K562 (cell line): ENCODE results near the gene TMEFF2. TPM values are rescaled to one million over a fixed set of nuclear protein-coding genes. Genes with fewer than 3 reads are reported as not detected.

Experiments
- ATAC-seq: fragments of 200-7000 bp; cut with Tn5 transposase; 3 replicates; pipeline ENCODE4 v1.9.1; 2020; ENCODE audit warnings: moderate library complexity
- BruUV-seq: library from RNA; stranded (reverse); fragments of 400-500 nt; replicated peaks from 2 replicates; lab custom pipeline; 2021; lab: Mats Ljungman, UMichigan
- CTCF ChIA-PET: fragments of 300-600 bp; formaldehyde crosslinking; extraction: SDS; loops from one replicate; lab custom pipeline; 2021; ENCODE audit warnings: low intra/inter-chr PET ratio; lab: Yijun Ruan, JAX
- POLR2A ChIA-PET: fragments of 300-600, 350-650 bp; sonication (Branson Sonifier 250); formaldehyde crosslinking; extraction: SDS; loops from one replicate; lab custom pipeline; 2021; ENCODE audit warnings: antibody characterized with exemption, inconsistent platforms; lab: Yijun Ruan, JAX
- DNase-seq, 4 experiments: peaks; one replicate each; pipeline versions ENCODE4 v3.0.0 to v3.0.0-alpha.2; 2011 to 2018; ENCODE audit warnings: low spot score in 3 of 4, mixed read lengths in 3 of 4; ENCODE audit errors: extremely low read depth in 1 of 4
- FAIRE-seq: peaks from 2 replicates; lab custom pipeline; 2011; peaks lifted over from hg19 to GRCh38; lab: Jason Lieb, UNC
- H2AFZ ChIP-seq: 2 replicates; pipeline ENCODE4 v1.6.0; 2011; ENCODE audit warnings: low read depth, low read length, control low read depth, inconsistent platforms
- H3K27ac ChIP-seq: fragments of 200-600 bp; 3 replicates; pipeline ENCODE4 v1.8.0; 2011; ENCODE audit warnings: low read depth, mild to moderate bottlenecking, control low read depth, inconsistent platforms, low read length, moderate library complexity, mixed read lengths; ENCODE audit errors: extremely low read depth
- H3K27me3 ChIP-seq, 2 experiments: fragments of 300-600 bp in 1 of 2; 2 replicates in 1 of 2; 3 replicates in 1 of 2; pipeline versions ENCODE4 v1.6.0 to v1.8.0; 2011; ENCODE audit warnings: inconsistent platforms in 2 of 2, low read length in 2 of 2, mild to moderate bottlenecking in 1 of 2, mixed read lengths in 1 of 2, moderate library complexity in 1 of 2; ENCODE audit not compliant: control insufficient read depth in 2 of 2, insufficient read depth in 2 of 2
- H3K36me3 ChIP-seq: fragments of 300-600 bp; 3 replicates; pipeline ENCODE4 v1.8.0; 2011; ENCODE audit warnings: mild to moderate bottlenecking, low read length, inconsistent platforms; ENCODE audit not compliant: control insufficient read depth, insufficient read depth
- H3K4me1 ChIP-seq, 2 experiments: fragments of 200-600 bp in 1 of 2; replicated peaks in 1 of 2; 2 replicates in 1 of 2; 3 replicates in 1 of 2; pipeline versions ENCODE4 v1.5.1 to v1.8.0; 2011; ENCODE audit warnings: inconsistent platforms in 2 of 2, low read length in 2 of 2, mild to moderate bottlenecking in 1 of 2, mixed read lengths in 1 of 2, moderate library complexity in 1 of 2; ENCODE audit not compliant: control insufficient read depth in 2 of 2, insufficient read depth in 2 of 2
- H3K4me2 ChIP-seq: 2 replicates; pipeline ENCODE4 v1.6.1; 2011; ENCODE audit warnings: low read length, control low read depth, inconsistent platforms, mixed read lengths; ENCODE audit not compliant: insufficient read depth
- H3K4me3 ChIP-seq: fragments of 200-600 bp; sonication (generic), shearing (Covaris generic); 2 replicates; pipeline ENCODE4 v1.5.1; 2016; ENCODE audit warnings: control low read depth, inconsistent platforms
- H3K79me2 ChIP-seq: fragments of 200-600 bp; 3 replicates; pipeline ENCODE4 v1.8.0; 2011; ENCODE audit warnings: low read length, inconsistent platforms; ENCODE audit not compliant: control insufficient read depth, insufficient read depth
- H3K9ac ChIP-seq, 2 experiments: 2 replicates each; pipeline versions ENCODE4 v1.6.0 to v1.6.1; 2011; ENCODE audit warnings: low read depth in 2 of 2, low read length in 2 of 2, control low read depth in 1 of 2, inconsistent platforms in 1 of 2, mild to moderate bottlenecking in 1 of 2, mixed read lengths in 1 of 2; ENCODE audit not compliant: insufficient read depth in 1 of 2
- H3K9me1 ChIP-seq: one replicate; pipeline ENCODE4 v1.6.0; 2011; ENCODE audit warnings: inconsistent platforms, mild to moderate bottlenecking, low read length, moderate library complexity; ENCODE audit not compliant: control insufficient read depth, insufficient read depth
- H3K9me3 ChIP-seq: replicated peaks from 2 replicates; pipeline ENCODE4 v1.5.1; 2011; ENCODE audit warnings: low read depth, low read length, inconsistent platforms; ENCODE audit not compliant: control insufficient read depth, insufficient read depth
- H4K20me1 ChIP-seq: replicated peaks from 2 replicates; pipeline ENCODE4 v1.6.1; 2011; ENCODE audit warnings: low read length, inconsistent platforms, mixed read lengths; ENCODE audit not compliant: control insufficient read depth, insufficient read depth
- DPF2 ChIP-seq: fragments of 450-650 bp; IDR thresholded peaks from 2 replicates; pipeline ENCODE4 v1.6.1; 2016
- EGR1 ChIP-seq: fragments of 450-650 bp; conservative IDR thresholded peaks from 2 replicates; pipeline ENCODE4 v1.6.1; 2017; ENCODE audit warnings: mild to moderate bottlenecking
- FOXA3 ChIP-seq, 2 experiments: fragments of 450-650 bp in 1 of 2; sonication (generic) in 1 of 2; formaldehyde crosslinking; IDR thresholded peaks in 1 of 2; conservative IDR thresholded peaks in 1 of 2; 2 replicates each; pipeline versions ENCODE4 v1.4.0 to v1.8.0; 2020 to 2022; ENCODE audit warnings: mild to moderate bottlenecking in 2 of 2, missing genetic modification reagents in 1 of 2
- HMG20A ChIP-seq: fragments of 450-650 bp; formaldehyde crosslinking; conservative IDR thresholded peaks from 2 replicates; pipeline ENCODE4 v1.4.0; 2020; ENCODE audit warnings: mild to moderate bottlenecking, mixed read lengths
- ZNF431 ChIP-seq: sonication (generic); formaldehyde crosslinking; IDR thresholded peaks from 2 replicates; pipeline ENCODE4 v1.8.0; 2022; ENCODE audit warnings: mild to moderate bottlenecking, missing genetic modification reagents
- WGBS: fragments of 100-300 bp; shearing (Covaris generic); methylation state at CpG from one replicate; pipeline ENCODE4 v1.1.6; 2016; ENCODE audit warnings: low coverage, mixed read lengths; ENCODE audit not compliant: insufficient coverage; ENCODE audit errors: missing lambda C conversion rate; 5-methylcytosine and 5-hydroxymethylcytosine counted together
- in situ Hi-C: fragments of 300-500 bp; cut with MboI; formaldehyde crosslinking; loops from 4 replicates; pipeline ENCODE4 v1.15.0; 2018; ENCODE audit warnings: inconsistent platforms, mixed read lengths
- intact Hi-C: fragments of 100-400 bp; cut with micrococcal nuclease; formaldehyde crosslinking; loops from 2 replicates; pipeline ENCODE4 v1.14.2; 2022
- polyA plus RNA-seq, 8 experiments: library from polyadenylated mRNA; depleted of rRNA in 4 of 8; stranded (reverse) in 5 of 8; unstranded in 3 of 8; fragments of >200 nt; fragmentation: Nextera tagmentation in 2 of 8; fragmentation: Illumina TruSeq in 1 of 8; extraction: Ambion mirVana in 2 of 8; extraction: Trizol in 1 of 8; gene quantifications; 2 replicates each; pipeline versions ENCODE4 v1.2.1 to v1.2.3, GENCODE V29; 2011 to 2014; ENCODE audit warnings: inconsistent platforms in 1 of 8, missing spikeins in 1 of 8
- total RNA-seq, 7 experiments: library from RNA; depleted of rRNA in 6 of 7; stranded (reverse); fragments of >200 nt in 6 of 7; fragmentation: Illumina TruSeq in 2 of 7; extraction: Trizol in 2 of 7; gene quantifications; 2 replicates each; pipeline versions ENCODE4 v1.2.1 to v1.2.3, GENCODE V29; 2011 to 2021; ENCODE audit warnings: low replicate concordance in 1 of 7
- TF ChIP-seq, protein P1 (sequence below): fragments of 450-650 bp; formaldehyde crosslinking; IDR thresholded peaks from 2 replicates; pipeline ENCODE4 v1.4.0; 2020; ENCODE audit warnings: mild to moderate bottlenecking

TMEFF2 gene
- total and polyA plus RNA-seq, 9 of the 15 experiments (the other 6 are each of a cell fraction or from before 2014, with no cell fraction given) = 1.4 TPM; not detected in 8

DNA sequence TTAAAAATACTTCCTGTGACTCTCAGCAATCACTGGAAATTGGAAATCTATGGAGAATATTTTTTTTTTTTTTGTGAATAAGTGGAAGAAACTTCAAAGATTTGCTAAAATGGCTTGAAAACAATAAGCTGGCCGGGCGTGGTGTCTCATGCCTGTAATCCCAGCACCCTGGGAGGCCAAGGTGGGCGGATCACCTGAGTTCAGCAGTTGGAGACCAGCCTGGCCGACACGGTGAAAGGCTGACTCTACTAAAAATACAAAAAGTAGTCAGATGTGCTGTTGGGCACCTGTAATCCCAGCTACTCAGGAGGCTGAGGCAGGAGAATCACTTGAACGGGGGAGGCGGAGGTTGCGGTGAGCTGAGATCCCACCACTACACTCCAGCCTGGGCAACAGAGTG, 192.3 kb downstream of the TMEFF2 start:
- Histone ChIP-seq H2AFZ (no peak overlapping the region), H4K20me1 (no peaks in the 10 kb centered on the region), H3K9me1 (no peaks in the 10 kb centered on the region), H3K9ac (no peak overlapping the region), H3K9me3 (no peaks in the 10 kb centered on the region), H3K27me3 (no peaks in the 10 kb centered on the region), H3K36me3 (no peaks in the 10 kb centered on the region), H3K4me1 (no peaks in the 10 kb centered on the region), H3K27ac (no peak overlapping the region), H3K4me3 (no peak overlapping the region), H3K4me2 (no peak overlapping the region), H3K79me2 (no peaks in the 10 kb centered on the region)
- no TSS peak for BruUV-seq
- DNase-seq (peak in 1 of 4 experiments; percentile 7), FAIRE-seq (no peak), ATAC-seq (no peak)
- intact Hi-C loops (no loop called here), in situ Hi-C loops (no loop called here)
- TF ChIP-seq HMG20A (no peak), FOXA3 (CRISPR knock-in tag; conservative IDR thresholded peaks at IDR 0.05 in 1 of 2, IDR thresholded peaks at IDR 0.05 in 1 of 2) (no peak), ZNF431 (CRISPR knock-in tag) (no peak), EGR1 (peak; percentile 49), DPF2 (no peak)
- TF ChIP-seq, protein P1, sequence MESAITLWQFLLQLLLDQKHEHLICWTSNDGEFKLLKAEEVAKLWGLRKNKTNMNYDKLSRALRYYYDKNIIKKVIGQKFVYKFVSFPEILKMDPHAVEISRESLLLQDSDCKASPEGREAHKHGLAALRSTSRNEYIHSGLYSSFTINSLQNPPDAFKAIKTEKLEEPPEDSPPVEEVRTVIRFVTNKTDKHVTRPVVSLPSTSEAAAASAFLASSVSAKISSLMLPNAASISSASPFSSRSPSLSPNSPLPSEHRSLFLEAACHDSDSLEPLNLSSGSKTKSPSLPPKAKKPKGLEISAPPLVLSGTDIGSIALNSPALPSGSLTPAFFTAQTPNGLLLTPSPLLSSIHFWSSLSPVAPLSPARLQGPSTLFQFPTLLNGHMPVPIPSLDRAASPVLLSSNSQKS (CRISPR knock-in tag) = no peak
- POLR2A ChIA-PET = no interaction called here
- 58% methylated on average over 8 of the region's 8 CpGs for WGBS
- CTCF ChIA-PET = no interaction called here
